NT2/D1 (cell line): ENCODE data around the gene POU6F1.

Source experiments
- SUZ12 ChIP-seq: IDR thresholded peaks from 2 replicates; pipeline ENCODE4 v1.6.1; 2011; ENCODE audit not compliant: insufficient read length, insufficient read depth; ENCODE audit errors: extremely low read depth
- YY1 ChIP-seq: IDR thresholded peaks from 2 replicates; pipeline ENCODE4 v1.6.1; 2011; ENCODE audit not compliant: insufficient read length, insufficient read depth

GRCh38 chr12:51202718-51203117 lies 15.1 kb downstream of the POU6F1 start:
- no peak for TF ChIP-seq YY1
- TF ChIP-seq SUZ12: no peak
